ENCODE measurements around the gene RALGAPA2.

The RALGAPA2 gene

DNA sequence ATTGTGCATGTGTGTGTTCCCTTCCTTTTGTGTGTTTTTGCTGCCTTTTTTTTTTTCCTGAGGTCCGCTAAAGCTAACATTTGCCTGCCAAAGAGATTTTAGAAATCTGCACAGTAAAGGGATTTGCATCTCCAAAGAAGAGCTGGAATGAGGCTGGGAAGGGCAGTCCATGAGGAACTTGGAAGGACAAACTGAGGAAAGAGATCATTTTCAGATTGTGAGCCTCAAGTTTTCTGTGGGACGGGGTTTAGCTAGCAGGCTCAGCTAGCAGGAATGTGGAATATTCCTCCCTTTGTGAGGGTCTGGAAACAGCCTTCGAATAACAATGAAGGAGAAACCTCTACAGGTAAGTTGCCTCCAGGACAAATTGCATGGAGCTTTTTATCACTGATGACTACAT is 340.8 kb downstream of the RALGAPA2 start:
- TF ChIP-seq, protein P1, sequence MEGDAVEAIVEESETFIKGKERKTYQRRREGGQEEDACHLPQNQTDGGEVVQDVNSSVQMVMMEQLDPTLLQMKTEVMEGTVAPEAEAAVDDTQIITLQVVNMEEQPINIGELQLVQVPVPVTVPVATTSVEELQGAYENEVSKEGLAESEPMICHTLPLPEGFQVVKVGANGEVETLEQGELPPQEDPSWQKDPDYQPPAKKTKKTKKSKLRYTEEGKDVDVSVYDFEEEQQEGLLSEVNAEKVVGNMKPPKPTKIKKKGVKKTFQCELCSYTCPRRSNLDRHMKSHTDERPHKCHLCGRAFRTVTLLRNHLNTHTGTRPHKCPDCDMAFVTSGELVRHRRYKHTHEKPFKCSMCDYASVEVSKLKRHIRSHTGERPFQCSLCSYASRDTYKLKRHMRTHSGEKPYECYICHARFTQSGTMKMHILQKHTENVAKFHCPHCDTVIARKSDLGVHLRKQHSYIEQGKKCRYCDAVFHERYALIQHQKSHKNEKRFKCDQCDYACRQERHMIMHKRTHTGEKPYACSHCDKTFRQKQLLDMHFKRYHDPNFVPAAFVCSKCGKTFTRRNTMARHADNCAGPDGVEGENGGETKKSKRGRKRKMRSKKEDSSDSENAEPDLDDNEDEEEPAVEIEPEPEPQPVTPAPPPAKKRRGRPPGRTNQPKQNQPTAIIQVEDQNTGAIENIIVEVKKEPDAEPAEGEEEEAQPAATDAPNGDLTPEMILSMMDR (IDR thresholded peaks at IDR 0.05; ENCODE audit: low read depth, low read length) = no peak
- DNase-seq (ENCODE audit: extremely low read depth, low read depth) = no peak

DNA sequence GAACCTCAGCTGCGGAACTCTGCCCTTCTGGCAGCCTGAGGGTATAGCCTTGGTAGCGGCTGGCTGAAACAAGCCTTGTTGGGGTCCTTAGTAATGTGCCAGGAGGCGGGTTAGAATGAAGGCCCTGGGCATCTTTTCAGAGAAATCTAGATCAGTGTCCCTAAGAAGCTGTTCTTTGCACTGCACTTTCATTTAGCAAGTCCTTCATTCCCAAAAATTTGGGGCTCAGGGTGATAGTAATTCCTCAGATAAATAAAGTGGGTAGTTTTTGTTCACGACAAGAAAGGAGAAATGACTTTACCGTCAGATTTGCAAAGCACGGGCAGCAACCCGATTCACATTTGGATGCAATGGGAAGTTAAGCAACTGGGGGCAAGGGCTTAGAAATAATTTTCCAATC is 341.4 kb downstream of the RALGAPA2 start:
- no peak for DNase-seq (ENCODE audit: extremely low read depth, low read depth)
- TF ChIP-seq, protein P1 (IDR thresholded peaks at IDR 0.05; ENCODE audit: low read depth, low read length) = no peak

DNA sequence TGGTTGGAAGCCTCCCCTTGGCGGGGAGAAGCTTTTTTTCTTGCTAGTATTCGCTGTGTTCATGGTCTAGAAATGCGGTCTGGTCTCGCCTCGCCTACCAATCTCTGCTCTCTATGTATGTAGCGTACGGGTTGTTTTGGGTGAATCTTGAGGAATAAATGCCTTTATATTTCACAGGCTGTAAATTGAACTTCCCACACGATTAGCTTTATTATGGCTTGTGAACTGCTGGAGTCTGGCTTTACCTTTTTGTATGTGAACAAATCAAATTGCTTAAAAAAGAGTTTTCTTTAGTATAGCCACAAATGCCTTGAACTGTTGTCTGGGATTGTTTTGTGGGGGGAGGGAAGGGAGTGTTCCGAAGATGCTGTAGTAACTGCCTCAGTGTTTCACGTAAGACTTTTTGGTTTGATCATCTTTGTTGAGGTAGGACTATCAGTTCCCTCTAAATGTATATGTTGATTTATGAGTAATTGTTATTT is 342.3 kb downstream of the RALGAPA2 start:
- TF ChIP-seq, protein P1 (IDR thresholded peaks at IDR 0.05; ENCODE audit: low read depth, low read length) = no peak
- DNase-seq (ENCODE audit: extremely low read depth, low read depth) = no peak

DNA sequence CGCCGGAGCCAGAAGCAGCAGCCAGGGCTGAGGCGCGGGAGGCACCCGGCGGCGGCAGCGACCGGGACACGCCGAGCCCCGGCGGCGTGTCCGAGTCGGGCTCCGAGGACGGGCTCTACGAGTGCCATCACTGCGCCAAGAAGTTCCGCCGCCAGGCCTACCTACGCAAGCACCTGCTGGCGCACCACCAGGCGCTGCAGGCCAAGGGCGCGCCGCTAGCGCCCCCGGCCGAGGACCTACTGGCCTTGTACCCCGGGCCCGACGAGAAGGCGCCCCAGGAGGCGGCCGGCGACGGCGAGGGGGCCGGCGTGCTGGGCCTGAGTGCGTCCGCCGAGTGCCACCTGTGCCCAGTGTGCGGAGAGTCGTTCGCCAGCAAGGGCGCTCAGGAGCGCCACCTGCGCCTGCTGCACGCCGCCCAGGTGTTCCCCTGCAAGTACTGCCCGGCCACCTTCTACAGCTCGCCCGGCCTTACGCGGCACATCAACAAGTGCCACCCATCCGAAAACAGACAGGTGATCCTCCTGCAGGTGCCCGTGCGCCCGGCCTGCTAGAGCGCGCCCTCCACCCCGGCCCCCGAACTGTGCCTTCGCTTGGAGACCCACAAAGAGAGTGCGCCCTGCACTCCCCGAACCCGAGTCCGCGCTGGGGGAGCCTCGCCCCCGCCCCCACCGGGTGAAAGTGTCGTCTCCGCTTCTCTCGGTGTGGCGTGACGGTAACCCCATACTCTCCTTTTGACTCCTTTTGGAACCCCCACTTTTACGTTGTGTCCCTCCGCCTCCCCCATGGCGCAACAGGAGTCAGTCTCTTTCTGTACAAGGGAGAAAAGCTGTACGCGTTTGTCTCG is 343.0 kb downstream of the RALGAPA2 start:
- no peak for DNase-seq (ENCODE audit: extremely low read depth, low read depth)
- TF ChIP-seq, protein P1 (IDR thresholded peaks at IDR 0.05; ENCODE audit: low read depth, low read length) = no peak

DNA sequence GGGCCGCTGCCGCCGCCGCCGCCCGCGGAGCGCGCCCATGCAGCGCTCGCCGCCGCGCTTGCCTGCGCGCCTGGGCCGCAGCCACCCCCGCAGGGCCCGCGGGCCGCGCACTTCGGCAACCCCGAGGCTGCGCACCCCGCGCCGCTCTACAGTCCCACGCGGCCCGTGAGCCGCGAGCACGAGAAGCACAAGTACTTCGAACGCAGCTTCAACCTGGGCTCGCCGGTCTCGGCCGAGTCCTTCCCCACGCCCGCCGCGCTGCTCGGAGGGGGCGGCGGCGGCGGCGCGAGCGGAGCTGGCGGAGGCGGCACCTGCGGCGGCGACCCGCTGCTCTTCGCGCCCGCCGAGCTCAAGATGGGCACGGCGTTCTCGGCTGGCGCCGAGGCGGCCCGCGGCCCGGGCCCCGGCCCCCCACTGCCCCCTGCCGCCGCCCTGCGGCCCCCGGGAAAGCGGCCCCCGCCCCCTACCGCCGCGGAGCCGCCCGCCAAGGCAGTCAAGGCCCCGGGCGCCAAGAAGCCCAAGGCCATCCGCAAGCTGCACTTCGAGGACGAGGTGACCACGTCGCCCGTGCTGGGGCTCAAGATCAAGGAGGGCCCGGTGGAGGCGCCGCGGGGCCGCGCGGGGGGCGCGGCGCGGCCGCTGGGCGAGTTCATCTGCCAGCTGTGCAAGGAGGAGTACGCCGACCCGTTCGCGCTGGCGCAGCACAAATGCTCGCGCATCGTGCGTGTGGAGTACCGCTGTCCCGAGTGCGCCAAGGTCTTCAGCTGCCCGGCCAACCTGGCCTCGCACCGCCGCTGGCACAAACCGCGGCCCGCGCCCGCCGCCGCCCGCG is 343.8 kb downstream of the RALGAPA2 start:
- TF ChIP-seq, protein P1 (IDR thresholded peaks at IDR 0.05; ENCODE audit: low read depth, low read length) = no peak
- no peak for DNase-seq (ENCODE audit: extremely low read depth, low read depth)

DNA sequence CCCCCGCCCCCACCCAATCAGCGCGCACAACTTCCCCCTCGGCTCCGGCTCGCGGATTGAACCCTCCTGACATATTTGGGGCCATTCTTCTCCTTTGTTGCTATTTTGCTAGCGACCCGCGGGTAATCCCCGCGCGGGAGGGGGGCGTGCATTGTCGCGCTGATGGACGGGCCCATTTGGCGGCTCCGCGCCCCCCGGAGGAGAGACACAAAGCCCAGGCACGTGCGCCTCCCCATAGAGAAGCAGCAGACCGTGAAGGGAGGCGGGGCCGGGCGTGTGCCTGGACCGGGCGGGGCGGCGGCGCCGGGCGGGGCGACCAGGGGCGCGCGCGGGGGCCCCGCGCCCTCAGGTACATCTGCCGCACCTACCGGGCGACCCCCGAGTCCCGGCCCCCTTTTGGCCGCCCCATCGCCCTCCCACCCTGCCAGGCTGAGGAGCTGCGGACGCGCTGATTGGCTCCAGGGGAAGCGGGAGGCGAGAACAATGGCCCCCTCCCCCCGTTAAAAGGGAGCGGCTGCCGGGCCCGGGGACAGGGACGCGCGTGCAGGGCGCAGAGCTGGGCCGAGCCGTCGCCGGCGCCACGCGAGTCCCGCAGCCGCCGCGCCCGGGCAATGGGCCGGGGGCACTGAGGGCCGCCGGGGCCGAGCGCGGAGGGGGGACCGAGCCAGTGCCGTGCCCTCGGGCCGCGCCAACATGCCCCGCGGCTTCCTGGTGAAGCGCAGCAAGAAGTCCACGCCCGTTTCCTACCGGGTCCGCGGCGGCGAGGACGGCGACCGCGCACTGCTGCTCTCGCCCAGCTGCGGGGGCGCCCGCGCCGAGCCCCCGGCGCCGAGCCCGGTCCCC is 344.6 kb downstream of the RALGAPA2 start, which contains the start of gene INSM1:
Gene INSM1 (plus strand): TSS at position 530 of the 843 bp plus-strand sequence. CDS start 164 bp downstream, at position 694.
- DNase-seq (ENCODE audit: extremely low read depth, low read depth) = no peak
- TF ChIP-seq, protein P1 (IDR thresholded peaks at IDR 0.05; ENCODE audit: low read depth, low read length) = no peak
